Fibroblast of pulmonary artery (primary cell): ENCODE data around the gene GABRR3.

Experiments
- DNase-seq: peaks from one replicate; pipeline ENCODE4 v3.0.0-alpha.2; 2010; ENCODE audit warnings: low read depth
- H3K4me3 ChIP-seq: replicated peaks from 2 replicates; pipeline ENCODE4 v1.5.1; 2011; ENCODE audit warnings: low read depth, mild to moderate bottlenecking, control low read depth, low read length, moderate library complexity
- CTCF ChIP-seq: IDR thresholded peaks from 2 replicates; pipeline ENCODE4 v1.5.1; 2011; ENCODE audit warnings: mild to moderate bottlenecking, control low read depth, low read length, inconsistent platforms; ENCODE audit errors: missing control alignments

The GABRR3 gene

GRCh38 chr3:97958796-97959195 is 76.3 kb downstream of the GABRR3 start:
- no peak for TF ChIP-seq CTCF
- no peak overlapping the region for H3K4me3 ChIP-seq
- no peak for DNase-seq

- DNase-seq = no peak
Observed at GRCh38 chr3:97958396-97958795, 76.7 kb downstream of the GABRR3 start.

GRCh38 chr3:97957617-97958311 is 77.4 kb downstream of the GABRR3 start:
- no peak for DNase-seq
- TF ChIP-seq CTCF = no peak
- H3K4me3 ChIP-seq = no peak overlapping the region

More at GRCh38 chr3:97958396-97958795, 76.7 kb downstream of the GABRR3 start:
- no peak overlapping the region for H3K4me3 ChIP-seq
- TF ChIP-seq CTCF = no peak

GRCh38 chr3:97956051-97956450 is 79.1 kb downstream of the GABRR3 start:
- no peak for DNase-seq
- H3K4me3 ChIP-seq = no peak overlapping the region
- TF ChIP-seq CTCF = no peak

GRCh38 chr3:97954228-97954827 is 80.8 kb downstream of the GABRR3 start:
- DNase-seq = no peak
- no peak for TF ChIP-seq CTCF
- H3K4me3 ChIP-seq = no peak overlapping the region

- no peak overlapping the region for H3K4me3 ChIP-seq
- DNase-seq = no peak
- no peak for TF ChIP-seq CTCF
Observed at GRCh38 chr3:97952872-97953271, 82.2 kb downstream of the GABRR3 start.

- peak; percentile 86 for DNase-seq
- no peak overlapping the region for H3K4me3 ChIP-seq
- no peak for TF ChIP-seq CTCF
Observed at GRCh38 chr3:97952280-97952679, 82.8 kb downstream of the GABRR3 start.
